ENCODE results near the gene RFX2.

DNA sequence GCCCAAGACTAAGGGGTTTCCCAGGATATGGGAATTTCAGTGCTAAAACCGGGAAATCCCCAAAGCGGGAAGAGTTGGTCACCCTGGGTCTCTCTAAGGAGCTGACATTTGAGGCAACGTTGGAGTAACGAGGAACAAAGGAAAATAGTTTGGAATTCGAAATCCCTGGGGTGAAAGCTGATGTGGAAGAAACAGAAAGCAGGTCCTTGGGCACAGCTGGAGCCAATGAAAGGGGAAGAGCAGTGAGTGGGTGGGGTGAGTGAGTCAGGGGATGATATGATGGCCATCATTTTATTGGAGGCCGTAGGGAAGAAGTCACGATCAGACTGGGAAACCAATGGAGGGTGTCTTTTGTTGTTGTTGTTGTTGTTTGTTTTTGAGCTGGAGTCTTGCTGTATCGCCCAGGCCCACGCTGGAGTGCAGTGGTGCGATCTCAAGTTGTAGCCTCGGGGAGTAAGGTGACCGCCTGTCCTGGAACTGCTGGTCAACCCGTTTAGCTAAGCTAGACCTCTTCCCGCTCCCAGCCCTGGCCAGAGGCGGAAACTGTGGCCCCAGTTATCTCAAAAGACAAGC, 3.4 kb upstream of the RFX2 start:
- TF ChIP-seq, protein P1, sequence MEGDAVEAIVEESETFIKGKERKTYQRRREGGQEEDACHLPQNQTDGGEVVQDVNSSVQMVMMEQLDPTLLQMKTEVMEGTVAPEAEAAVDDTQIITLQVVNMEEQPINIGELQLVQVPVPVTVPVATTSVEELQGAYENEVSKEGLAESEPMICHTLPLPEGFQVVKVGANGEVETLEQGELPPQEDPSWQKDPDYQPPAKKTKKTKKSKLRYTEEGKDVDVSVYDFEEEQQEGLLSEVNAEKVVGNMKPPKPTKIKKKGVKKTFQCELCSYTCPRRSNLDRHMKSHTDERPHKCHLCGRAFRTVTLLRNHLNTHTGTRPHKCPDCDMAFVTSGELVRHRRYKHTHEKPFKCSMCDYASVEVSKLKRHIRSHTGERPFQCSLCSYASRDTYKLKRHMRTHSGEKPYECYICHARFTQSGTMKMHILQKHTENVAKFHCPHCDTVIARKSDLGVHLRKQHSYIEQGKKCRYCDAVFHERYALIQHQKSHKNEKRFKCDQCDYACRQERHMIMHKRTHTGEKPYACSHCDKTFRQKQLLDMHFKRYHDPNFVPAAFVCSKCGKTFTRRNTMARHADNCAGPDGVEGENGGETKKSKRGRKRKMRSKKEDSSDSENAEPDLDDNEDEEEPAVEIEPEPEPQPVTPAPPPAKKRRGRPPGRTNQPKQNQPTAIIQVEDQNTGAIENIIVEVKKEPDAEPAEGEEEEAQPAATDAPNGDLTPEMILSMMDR (IDR thresholded peaks at IDR 0.05) = no peak
- TF ChIP-seq POLR2A (IDR thresholded peaks at IDR 0.05) = no peak
